Immature natural killer cell (primary cell): ENCODE results near the gene GABBR2. TPM values are rescaled to one million over a fixed set of nuclear protein-coding genes. Genes with fewer than 3 reads are reported as not detected.

Source experiments
- DNase-seq, 3 donors: peaks; one replicate each; pipeline ENCODE4 v3.0.0; 2022; ENCODE audit warnings: mixed read lengths in 1 of 3
- H3K27ac Mint-ChIP-seq, 6 donors: one replicate each; pipeline ENCODE4 v1.8.0; 2020; ENCODE audit warnings: mixed read lengths in 6 of 6, mild to moderate bottlenecking in 5 of 6, inconsistent platforms in 4 of 6, moderate library complexity in 3 of 6
- H3K27me3 Mint-ChIP-seq, 3 donors: one replicate each; pipeline ENCODE4 v1.8.0; 2020 to 2021; ENCODE audit warnings: low read depth in 3 of 3, mild to moderate bottlenecking in 3 of 3, mixed read lengths in 3 of 3, moderate library complexity in 3 of 3, inconsistent platforms in 1 of 3
- H3K36me3 Mint-ChIP-seq, 3 donors: one replicate each; pipeline ENCODE4 v1.8.0; 2020; ENCODE audit warnings: mixed read lengths in 3 of 3, inconsistent platforms in 2 of 3, mild to moderate bottlenecking in 2 of 3
- H3K4me1 Mint-ChIP-seq, 2 donors: one replicate each; pipeline ENCODE4 v1.8.0; 2020; ENCODE audit warnings: inconsistent platforms in 2 of 2, mild to moderate bottlenecking in 2 of 2, mixed read lengths in 2 of 2, moderate library complexity in 1 of 2
- H3K4me3 Mint-ChIP-seq, 5 donors: one replicate each; pipeline ENCODE4 v1.8.0; 2020; ENCODE audit warnings: mild to moderate bottlenecking in 5 of 5, mixed read lengths in 5 of 5, inconsistent platforms in 3 of 5, moderate library complexity in 3 of 5
- H3K9me3 Mint-ChIP-seq, 6 donors: one replicate each; pipeline ENCODE4 v1.8.0; 2020; ENCODE audit warnings: mild to moderate bottlenecking in 6 of 6, mixed read lengths in 6 of 6, inconsistent platforms in 4 of 6, moderate library complexity in 3 of 6
- polyA plus RNA-seq, 3 donors: library from polyadenylated mRNA; unstranded; fragments of 300-500 nt; fragmentation: Illumina TruSeq; gene quantifications; one replicate each; pipeline ENCODE4 v1.2.3, GENCODE V29; 2021

Gene GABBR2
- polyA plus RNA-seq, 3 donors from 2014 or later, result not detected

- Mint-ChIP-seq H3K27me3 (peaks cover 7 to 20% (median 11%) of the 10 kb centered on the region in 3 donors), H3K4me1 (peaks cover 31 to 54% of the 10 kb centered on the region in 2 donors), H3K27ac (no peak overlapping the region), H3K4me3 (no peak overlapping the region), H3K36me3 (no peaks in the 10 kb centered on the region), H3K9me3 (peaks cover 0 to 2% (median 0%) of the 10 kb centered on the region in 6 donors)
- DNase-seq, result no peak
Observed at GRCh38 chr9:98579700-98580099, 129.0 kb downstream of the GABBR2 start.

DNA sequence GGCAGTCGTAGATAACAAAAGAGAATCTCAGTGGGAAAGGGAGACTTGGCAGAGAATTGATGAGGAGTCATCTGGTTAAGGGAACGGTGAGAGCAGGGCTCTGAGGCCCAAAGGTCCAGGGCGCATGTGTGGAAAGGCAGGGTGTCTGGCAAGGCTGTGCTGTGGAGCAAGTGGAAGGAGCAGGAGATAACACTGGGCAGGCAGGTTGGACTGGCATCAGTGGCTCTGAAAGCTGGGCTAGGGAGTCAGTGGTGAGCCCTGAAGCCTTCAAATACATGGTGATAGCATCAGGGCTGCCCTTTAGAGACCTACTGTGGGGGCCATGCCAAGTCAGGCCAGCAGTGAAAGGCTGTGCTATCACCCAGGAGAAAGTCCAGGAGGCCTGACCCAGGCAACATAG, 131.3 kb downstream of the GABBR2 start:
- no peak overlapping the region for H3K4me3 Mint-ChIP-seq
- peaks cover 22 to 31% of the 10 kb centered on the region in 2 donors for H3K4me1 Mint-ChIP-seq
- no peak overlapping the region for H3K27ac Mint-ChIP-seq
- DNase-seq, result no peak
- H3K36me3 Mint-ChIP-seq, result no peaks in the 10 kb centered on the region
- H3K27me3 Mint-ChIP-seq, result peaks cover 5 to 20% (median 12%) of the 10 kb centered on the region in 3 donors
- H3K9me3 Mint-ChIP-seq, result peaks cover 0 to 2% (median 0%) of the 10 kb centered on the region in 6 donors

GRCh38 chr9:98576859-98577258, 131.9 kb downstream of the GABBR2 start:
- Mint-ChIP-seq H3K4me1 (peaks cover 22 to 25% of the 10 kb centered on the region in 2 donors), H3K36me3 (no peaks in the 10 kb centered on the region), H3K27me3 (peaks cover 5 to 20% (median 12%) of the 10 kb centered on the region in 3 donors), H3K4me3 (peak overlapping the region in 1 of 5 donors; percentile 0), H3K27ac (no peak overlapping the region), H3K9me3 (peaks cover 0 to 2% (median 0%) of the 10 kb centered on the region in 6 donors)
- no peak for DNase-seq

DNA sequence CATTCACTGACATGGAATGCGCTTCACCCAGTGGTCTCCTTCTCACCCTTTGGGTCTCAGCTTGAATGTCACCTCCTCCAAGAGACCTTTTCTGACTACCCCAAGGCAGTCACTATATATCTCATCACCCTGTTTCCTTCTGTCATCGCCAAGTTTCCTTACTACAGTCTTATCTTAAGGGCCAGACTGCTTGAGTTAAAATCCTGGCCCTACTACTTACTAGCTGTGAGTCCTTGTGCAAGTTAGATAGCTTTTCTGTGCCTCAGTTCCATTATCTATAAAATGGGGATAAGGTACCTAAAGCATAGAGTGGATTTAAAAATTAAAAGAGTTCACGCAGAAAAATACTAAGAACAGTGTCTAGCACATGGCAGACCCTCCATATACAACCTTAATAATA, 132.4 kb downstream of the GABBR2 start:
- Mint-ChIP-seq H3K9me3 (peaks cover 0 to 2% (median 0%) of the 10 kb centered on the region in 6 donors), H3K27ac (peak overlapping the region in 2 of 6 donors; percentile 2 to 27), H3K4me1 (peaks cover 22 to 25% of the 10 kb centered on the region in 2 donors), H3K36me3 (no peaks in the 10 kb centered on the region), H3K4me3 (peak overlapping the region; percentile 51 to 81 (median 66)), H3K27me3 (peaks cover 5 to 20% (median 12%) of the 10 kb centered on the region in 3 donors)
- no peak for DNase-seq

GRCh38 chr9:98575379-98576346, 133.1 kb downstream of the GABBR2 start:
- H3K4me3 Mint-ChIP-seq, result peak overlapping the region; percentile 51 to 81 (median 66)
- H3K27me3 Mint-ChIP-seq, result peaks cover 4 to 18% (median 10%) of the 10 kb centered on the region in 3 donors

DNA sequence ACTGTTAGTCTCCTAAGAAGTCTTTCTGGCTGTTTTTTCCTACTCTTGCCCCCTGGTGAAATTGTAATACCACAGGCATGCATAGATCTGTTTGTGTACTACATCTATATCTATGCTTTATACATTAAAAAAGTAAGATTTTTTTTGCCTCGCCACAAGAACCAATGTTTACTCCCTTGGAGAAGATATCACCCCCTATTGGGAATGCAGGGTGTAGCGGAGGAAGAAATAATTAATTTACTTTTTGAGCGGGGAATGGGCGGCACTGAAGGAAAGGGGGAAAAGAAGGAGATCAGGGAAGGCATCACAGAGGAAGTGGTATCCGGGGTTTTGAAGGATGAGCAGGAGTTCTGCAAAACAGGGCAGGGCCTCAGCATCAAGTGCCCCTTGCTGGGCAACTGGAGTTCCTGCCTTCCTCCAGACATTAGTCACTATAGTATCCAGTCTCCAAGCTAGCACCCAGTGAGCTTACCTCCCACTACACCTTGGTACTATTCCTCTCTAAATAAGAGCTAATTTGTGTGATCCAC, 134.9 kb downstream of the GABBR2 start:
- H3K4me1 Mint-ChIP-seq, result peaks cover 22 to 25% of the 10 kb centered on the region in 2 donors
- H3K36me3 Mint-ChIP-seq, result no peaks in the 10 kb centered on the region
- H3K27ac Mint-ChIP-seq, result no peak overlapping the region
- peaks cover 4 to 12% (median 9%) of the 10 kb centered on the region in 3 donors for H3K27me3 Mint-ChIP-seq
- no peak overlapping the region for H3K4me3 Mint-ChIP-seq
- DNase-seq, result no peak
- peaks cover 0 to 2% (median 0%) of the 10 kb centered on the region in 6 donors for H3K9me3 Mint-ChIP-seq

More at GRCh38 chr9:98575379-98576346, 133.1 kb downstream of the GABBR2 start:
- no peaks in the 10 kb centered on the region for H3K36me3 Mint-ChIP-seq
- DNase-seq, result peak; percentile 5 to 28 (median 25)
- peaks cover 0 to 2% (median 0%) of the 10 kb centered on the region in 6 donors for H3K9me3 Mint-ChIP-seq
- H3K4me1 Mint-ChIP-seq, result peaks cover 22 to 25% of the 10 kb centered on the region in 2 donors
- peak overlapping the region in 4 of 6 donors; percentile 1 to 63 (median 14) for H3K27ac Mint-ChIP-seq

GRCh38 chr9:98572796-98573195, 135.9 kb downstream of the GABBR2 start:
- Mint-ChIP-seq H3K36me3 (no peaks in the 10 kb centered on the region), H3K4me3 (no peak overlapping the region), H3K9me3 (peaks cover 0 to 2% (median 0%) of the 10 kb centered on the region in 6 donors), H3K27ac (no peak overlapping the region), H3K4me1 (peaks cover 22 to 25% of the 10 kb centered on the region in 2 donors), H3K27me3 (peaks cover 4 to 12% (median 6%) of the 10 kb centered on the region in 3 donors)
- no peak for DNase-seq

- Mint-ChIP-seq H3K36me3 (no peaks in the 10 kb centered on the region), H3K9me3 (no peaks in the 10 kb centered on the region), H3K27ac (no peak overlapping the region), H3K4me1 (peaks cover 22 to 24% of the 10 kb centered on the region in 2 donors), H3K4me3 (no peak overlapping the region), H3K27me3 (peaks cover 0 to 11% (median 7%) of the 10 kb centered on the region in 3 donors)
- DNase-seq, result no peak
Observed at GRCh38 chr9:98572054-98572627, 136.6 kb downstream of the GABBR2 start.

- Mint-ChIP-seq H3K27ac (no peak overlapping the region), H3K4me1 (peaks cover 17 to 19% of the 10 kb centered on the region in 2 donors), H3K4me3 (no peak overlapping the region), H3K36me3 (no peaks in the 10 kb centered on the region), H3K9me3 (no peaks in the 10 kb centered on the region), H3K27me3 (peaks cover 0 to 10% (median 7%) of the 10 kb centered on the region in 3 donors)
- DNase-seq, result no peak
Observed at GRCh38 chr9:98571643-98572042, 137.1 kb downstream of the GABBR2 start.

GRCh38 chr9:98570663-98571440, 137.9 kb downstream of the GABBR2 start:
- no peak overlapping the region for H3K27ac Mint-ChIP-seq
- peaks cover 0 to 6% (median 4%) of the 10 kb centered on the region in 3 donors for H3K27me3 Mint-ChIP-seq
- no peaks in the 10 kb centered on the region for H3K9me3 Mint-ChIP-seq
- H3K36me3 Mint-ChIP-seq, result no peaks in the 10 kb centered on the region
- H3K4me1 Mint-ChIP-seq, result peaks cover 11% of the 10 kb centered on the region in 2 donors
- no peak overlapping the region for H3K4me3 Mint-ChIP-seq
- no peak for DNase-seq

GRCh38 chr9:98570055-98570454, 138.7 kb downstream of the GABBR2 start:
- H3K36me3 Mint-ChIP-seq, result no peaks in the 10 kb centered on the region
- no peak for DNase-seq
- H3K27me3 Mint-ChIP-seq, result peaks cover 0 to 3% (median 0%) of the 10 kb centered on the region in 3 donors
- no peaks in the 10 kb centered on the region for H3K9me3 Mint-ChIP-seq
- H3K4me1 Mint-ChIP-seq, result peaks cover 3% of the 10 kb centered on the region in 2 donors
- H3K4me3 Mint-ChIP-seq, result no peak overlapping the region
- H3K27ac Mint-ChIP-seq, result no peak overlapping the region

GRCh38 chr9:98569491-98569890, 139.2 kb downstream of the GABBR2 start:
- H3K9me3 Mint-ChIP-seq, result no peaks in the 10 kb centered on the region
- H3K4me3 Mint-ChIP-seq, result no peak overlapping the region
- no peak for DNase-seq
- no peak overlapping the region for H3K27ac Mint-ChIP-seq
- H3K36me3 Mint-ChIP-seq, result no peaks in the 10 kb centered on the region
- no peaks in the 10 kb centered on the region for H3K4me1 Mint-ChIP-seq
- peaks cover 0 to 3% (median 0%) of the 10 kb centered on the region in 3 donors for H3K27me3 Mint-ChIP-seq

DNA sequence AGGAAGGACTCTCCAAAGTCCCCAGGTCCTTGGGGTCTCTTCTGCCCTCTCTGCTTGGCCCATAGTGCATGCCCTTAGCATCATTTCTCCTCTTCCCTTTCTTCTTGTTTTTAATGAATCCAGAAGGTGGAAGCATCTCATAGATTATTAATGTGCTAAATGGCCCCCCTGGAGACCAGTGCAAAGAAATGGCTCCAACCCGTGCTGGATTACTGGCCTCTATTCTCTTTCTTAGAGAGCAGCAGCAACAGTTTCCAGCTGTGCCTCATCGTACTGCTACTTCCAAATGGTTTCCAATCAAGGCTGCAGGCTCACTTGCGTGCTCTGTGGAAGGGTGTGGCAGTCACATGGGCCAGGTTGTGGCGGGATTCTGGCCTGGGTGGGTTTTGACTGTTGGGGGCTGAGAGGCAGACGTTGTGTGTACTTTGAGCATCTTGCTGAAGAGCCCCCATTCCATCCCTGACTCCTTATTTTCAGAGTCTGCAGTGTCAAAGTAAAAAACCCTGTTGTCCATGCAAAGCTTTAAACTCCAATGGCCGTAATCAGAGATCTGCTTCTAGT, 139.7 kb downstream of the GABBR2 start:
- no peak for DNase-seq
- Mint-ChIP-seq H3K4me3 (no peak overlapping the region), H3K27ac (no peak overlapping the region), H3K4me1 (no peaks in the 10 kb centered on the region), H3K9me3 (no peaks in the 10 kb centered on the region), H3K27me3 (peaks cover 0 to 3% (median 0%) of the 10 kb centered on the region in 3 donors), H3K36me3 (no peaks in the 10 kb centered on the region)
